Activated CD4-positive, alpha-beta T cell treated with anti-CD3 and anti-CD28 coated beads for 1 hour (primary cell): ENCODE measurements around the gene KLRF1.

ENCODE experiments used
- DNase-seq: peaks from one replicate; pipeline ENCODE4 v3.0.0-alpha.2; 2020

The KLRF1 gene

DNA sequence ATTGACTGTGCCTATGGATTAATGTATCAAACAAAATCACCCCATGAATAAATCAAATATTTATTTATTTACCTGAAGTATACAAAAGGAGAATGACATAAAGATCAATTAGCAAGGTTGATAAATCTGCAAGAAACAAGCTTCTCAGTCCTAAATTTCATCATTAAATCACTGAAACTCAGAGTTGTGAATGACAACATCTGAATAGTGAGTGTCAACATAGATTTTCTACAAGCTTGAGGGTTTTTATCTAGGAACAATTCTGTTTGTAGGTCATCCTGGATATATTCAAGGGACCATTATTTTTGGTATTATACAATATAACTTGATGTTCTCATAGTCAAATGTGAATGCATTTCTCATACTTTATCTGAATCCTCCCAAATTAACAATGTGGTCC, 17.4 kb upstream of the KLRF1 start:
- no peak for DNase-seq

DNA sequence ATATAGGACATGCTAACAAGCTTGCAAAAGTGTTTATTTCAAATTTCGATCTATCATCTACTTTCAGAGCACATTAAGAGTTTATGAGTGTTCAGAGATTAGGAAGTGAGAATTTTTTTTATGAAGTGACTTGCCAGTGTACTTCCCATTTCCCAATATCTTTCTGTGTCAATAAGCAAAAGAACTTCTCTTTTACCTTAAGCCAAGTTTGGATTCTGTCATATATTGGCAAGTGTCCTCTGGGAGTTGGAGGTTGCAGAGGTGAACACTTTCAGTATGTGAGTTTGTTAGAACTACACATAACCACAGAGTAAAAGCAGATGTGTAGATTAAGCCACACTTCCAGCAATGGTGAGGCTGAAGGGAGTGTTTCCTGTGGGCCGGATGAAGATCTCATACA, 16.6 kb upstream of the KLRF1 start:
- DNase-seq, result no peak

DNA sequence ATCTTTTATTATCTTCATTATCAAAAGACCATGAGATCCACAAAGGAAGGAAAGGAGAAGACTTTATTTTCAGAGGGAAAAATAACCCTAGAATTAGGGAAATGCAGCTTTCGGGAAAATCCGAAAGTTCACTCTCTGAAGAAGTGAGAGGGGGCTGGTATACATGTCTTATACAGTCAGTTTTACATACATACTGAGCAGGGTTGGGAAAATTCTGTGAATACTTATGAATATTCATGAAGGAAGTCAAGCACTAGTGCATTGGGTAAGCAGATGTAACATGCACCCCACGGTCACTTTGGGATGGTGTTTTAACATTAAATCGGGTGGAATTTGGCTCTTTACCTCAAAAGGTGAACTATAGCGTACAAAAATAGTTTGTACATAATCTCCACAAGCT, 15.7 kb upstream of the KLRF1 start:
- no peak for DNase-seq

GRCh38 chr12:9813821-9814798, 13.2 kb upstream of the KLRF1 start:
- peak; percentile 89 for DNase-seq

DNA sequence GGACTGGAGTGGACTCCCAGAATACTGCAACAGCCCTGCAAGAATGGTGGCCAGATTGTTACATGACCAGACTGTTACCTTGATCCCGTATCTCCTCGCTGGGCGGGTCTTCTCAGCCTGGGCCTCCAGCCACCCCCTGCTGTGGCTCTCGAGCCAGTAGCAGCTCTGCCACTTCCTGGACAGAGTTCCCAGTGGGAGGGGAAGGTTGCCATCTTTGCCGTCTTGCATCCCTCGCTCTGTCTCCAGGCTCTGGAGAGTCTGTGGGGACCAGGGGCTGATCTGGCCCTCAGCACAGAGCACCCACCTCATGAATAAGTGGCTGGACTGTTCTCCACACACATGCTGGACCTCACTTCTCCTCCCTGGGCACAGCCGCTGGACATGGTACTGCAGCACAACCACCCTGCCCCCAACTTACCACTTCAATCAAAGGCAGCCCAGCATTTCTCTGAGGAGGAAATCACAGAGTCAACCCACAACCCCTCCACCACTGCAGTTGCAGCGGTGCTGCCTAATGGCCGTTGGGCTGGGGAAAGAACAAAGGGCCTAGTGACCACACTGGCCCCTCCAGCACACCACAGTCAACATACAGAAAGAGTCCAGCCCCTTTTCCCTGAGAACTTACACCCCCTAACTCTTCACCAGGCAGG, 6.9 kb upstream of the KLRF1 start:
- DNase-seq, result no peak

DNA sequence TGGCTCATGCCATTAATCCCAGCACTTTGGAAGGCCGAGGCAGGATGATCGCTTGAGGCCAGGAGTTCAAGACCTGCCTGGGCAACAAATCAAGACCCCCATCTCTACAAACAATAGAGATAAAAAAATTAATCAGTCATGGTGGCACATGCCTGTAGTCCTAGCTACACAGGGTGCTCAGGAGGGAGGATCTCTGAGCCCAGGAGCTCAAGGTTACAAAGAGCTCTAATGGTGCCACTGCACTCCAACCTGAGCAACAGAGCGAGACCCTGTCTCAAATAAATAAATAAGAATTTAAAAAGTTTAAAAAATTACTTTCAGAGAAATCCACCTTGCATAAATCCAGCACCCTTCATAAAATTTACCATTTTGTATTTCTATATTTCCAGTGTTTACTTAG, 2.2 kb downstream of the KLRF1 start:
- no peak for DNase-seq

DNA sequence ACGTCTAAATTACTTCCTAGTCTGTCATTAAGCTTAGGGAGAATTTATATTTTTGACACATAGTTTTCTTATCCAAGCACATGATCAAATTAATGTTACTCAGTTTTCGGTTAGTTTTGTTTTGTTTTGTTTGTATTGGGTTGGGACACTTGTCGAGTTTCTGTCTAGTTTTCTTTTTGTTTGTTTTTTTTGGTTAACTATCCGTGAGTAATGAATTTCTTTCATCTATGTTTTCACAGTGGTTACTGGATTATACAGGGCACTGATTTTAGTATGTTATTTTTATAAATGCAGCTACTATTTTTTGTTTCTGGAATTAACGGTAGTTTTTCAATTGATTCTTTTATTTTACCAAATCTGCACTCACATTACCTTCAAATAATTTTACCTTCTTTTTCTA, 2.7 kb downstream of the KLRF1 start:
- no peak for DNase-seq

GRCh38 chr12:9831720-9832119, 4.4 kb downstream of the KLRF1 start:
- no peak for DNase-seq

GRCh38 chr12:9843407-9843806, 16.1 kb downstream of the KLRF1 start:
- DNase-seq, result no peak

GRCh38 chr12:9848899-9849298, 21.6 kb downstream of the KLRF1 start:
- no peak for DNase-seq

DNA sequence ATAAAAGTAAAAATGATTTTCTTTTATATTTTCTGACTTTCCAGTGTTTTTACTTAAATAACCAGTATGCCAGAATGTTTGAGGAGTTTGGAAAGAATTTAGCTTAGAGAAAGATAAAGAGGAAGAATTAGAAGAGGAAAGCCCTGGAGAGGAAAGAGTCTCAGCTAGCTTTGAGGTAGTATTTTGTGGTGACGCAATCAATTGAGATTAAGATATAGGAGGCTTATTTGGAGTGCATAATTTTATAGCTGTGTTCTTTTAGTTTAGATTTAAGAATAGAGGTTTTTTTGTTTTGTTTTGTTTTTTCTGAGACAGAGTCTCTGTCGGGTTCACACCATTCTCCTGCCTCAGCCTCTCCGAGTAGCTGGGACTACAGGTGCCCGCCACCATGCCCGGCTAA, 23.8 kb downstream of the KLRF1 start:
- DNase-seq, result no peak

- DNase-seq, result no peak
Measured at GRCh38 chr12:9851927-9852326, 24.6 kb downstream of the KLRF1 start.

GRCh38 chr12:9856151-9856550, 28.9 kb downstream of the KLRF1 start:
- no peak for DNase-seq

GRCh38 chr12:9856894-9857293, 29.6 kb downstream of the KLRF1 start:
- no peak for DNase-seq

DNA sequence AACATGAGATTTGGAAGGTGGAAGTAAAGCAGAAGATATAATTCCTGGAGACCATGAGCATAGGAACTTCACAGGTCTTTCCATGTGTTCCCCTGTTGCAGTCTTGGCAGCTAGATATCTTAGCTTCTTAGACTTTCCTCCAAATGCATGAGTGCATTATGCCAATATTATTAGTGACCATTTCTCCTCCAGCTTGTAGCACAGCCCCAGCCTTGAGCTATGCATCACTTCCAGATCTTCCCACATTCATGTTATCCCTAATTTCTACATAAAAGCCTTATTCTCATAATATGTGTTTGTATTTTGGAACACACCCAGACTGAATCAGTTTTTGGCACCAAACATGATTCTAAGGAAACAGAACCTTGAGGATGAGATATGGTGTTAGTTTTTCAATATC, 30.9 kb downstream of the KLRF1 start:
- DNase-seq, result no peak

DNA sequence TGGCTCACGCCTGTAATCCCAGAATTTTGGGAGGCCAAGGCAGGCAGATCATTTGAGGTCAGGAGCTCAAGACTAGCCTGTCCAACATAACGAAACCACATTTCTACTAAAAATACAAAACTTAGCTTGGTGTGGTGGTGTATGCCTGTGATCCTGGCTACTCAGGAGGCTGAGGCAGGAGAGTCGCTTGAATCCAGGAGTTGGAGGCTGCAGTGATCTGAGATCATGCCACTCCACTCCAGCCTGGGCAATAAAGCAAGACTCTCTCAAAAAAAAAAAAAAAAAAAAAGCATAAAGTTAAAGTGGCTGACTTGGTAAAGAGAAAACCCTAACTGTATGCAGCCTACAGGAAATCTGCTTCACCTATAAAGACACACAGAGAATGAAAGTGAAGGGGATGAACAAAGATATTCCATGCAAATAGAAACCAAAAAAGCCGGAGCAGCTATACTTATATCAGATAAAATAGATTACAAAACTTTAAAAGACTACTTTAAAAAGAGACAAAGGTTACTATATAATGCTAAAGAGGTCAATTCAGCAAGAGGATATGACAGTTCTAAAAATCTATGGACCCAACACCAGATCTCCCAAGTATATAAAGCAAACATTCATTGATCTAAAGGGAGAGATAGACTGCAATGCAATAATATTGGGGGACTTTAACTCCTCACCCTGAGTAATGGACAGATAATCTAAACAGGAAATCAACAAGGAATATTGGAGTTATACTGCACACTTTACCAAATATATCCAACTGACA, 37.8 kb downstream of the KLRF1 start:
- no peak for DNase-seq

DNA sequence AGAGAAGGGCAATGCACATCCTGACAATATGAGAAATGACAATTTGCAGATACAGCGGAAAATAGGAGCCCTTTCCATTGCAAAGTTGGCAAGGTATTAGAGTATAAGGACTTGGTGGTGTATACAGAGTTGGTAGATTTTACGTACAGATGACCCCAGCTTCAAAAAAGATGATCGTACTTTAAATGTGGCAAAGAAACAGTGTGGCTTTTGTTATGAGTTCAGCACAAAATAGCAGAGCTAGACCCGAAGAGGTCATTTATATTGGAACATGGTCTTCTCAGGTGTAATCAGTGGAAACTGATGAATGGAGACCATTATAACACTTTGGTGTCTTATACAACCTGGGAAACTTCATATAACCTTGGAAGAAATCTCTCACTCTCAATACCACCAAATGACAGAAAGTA, 39.6 kb downstream of the KLRF1 start:
- no peak for DNase-seq

DNA sequence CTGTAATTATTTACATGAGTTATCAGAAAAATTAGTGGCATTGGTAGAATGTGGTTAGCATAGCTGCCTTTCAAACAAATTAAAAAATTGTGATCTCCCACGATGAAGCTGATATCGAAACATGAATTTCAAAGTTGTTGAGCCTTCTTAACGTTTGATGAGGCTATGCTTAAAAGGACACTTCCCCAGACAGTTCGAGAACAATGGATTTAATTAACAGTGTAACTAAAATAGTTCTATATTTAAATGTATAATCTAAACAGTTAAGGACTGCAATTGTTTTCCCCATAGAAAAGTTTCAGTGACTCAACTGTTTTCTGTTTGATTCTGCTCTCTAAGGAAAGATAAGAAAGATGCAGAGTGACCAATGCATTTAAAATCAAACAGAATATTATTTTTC, 40.2 kb downstream of the KLRF1 start:
- no peak for DNase-seq

DNA sequence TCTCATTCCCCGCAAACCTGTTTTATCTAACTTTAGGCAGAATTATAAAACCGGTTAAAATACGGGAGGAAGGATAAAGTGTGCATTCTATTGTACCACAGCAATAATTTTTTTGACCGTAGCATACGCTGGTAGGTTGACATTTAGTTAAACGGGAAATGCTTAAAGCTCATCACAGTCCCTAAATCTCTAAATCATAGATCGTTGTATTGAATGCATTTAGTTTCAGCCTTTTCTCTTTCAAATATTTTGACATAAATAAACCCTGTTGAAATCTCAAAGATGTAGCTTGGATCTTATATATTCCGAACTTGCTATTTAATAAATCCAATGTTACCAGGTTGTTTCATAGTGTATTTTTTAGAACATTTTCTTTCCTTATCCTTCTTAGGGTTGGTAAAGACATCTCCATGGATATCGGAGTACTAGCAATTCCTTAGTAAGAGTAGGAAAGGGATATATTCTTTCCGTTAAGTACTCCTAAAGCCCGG, 41.1 kb downstream of the KLRF1 start:
- DNase-seq, result no peak

DNA sequence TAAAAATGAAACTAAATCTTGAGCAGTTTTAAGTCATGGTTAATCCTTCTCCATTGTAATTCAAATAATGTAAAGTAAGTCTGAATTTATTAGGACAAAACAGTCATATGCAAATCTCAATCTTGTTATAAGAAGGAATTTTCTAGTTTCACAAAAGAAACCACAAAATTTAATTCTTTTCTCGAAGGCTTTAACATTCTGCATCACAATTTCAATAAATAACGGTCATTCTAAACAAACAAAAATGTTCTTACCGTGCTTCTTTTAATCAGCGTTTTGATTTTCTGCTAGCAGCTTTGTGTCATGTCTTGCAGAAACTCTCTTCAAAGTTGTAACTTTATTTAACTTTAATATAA, 41.6 kb downstream of the KLRF1 start:
- DNase-seq, result no peak

DNA sequence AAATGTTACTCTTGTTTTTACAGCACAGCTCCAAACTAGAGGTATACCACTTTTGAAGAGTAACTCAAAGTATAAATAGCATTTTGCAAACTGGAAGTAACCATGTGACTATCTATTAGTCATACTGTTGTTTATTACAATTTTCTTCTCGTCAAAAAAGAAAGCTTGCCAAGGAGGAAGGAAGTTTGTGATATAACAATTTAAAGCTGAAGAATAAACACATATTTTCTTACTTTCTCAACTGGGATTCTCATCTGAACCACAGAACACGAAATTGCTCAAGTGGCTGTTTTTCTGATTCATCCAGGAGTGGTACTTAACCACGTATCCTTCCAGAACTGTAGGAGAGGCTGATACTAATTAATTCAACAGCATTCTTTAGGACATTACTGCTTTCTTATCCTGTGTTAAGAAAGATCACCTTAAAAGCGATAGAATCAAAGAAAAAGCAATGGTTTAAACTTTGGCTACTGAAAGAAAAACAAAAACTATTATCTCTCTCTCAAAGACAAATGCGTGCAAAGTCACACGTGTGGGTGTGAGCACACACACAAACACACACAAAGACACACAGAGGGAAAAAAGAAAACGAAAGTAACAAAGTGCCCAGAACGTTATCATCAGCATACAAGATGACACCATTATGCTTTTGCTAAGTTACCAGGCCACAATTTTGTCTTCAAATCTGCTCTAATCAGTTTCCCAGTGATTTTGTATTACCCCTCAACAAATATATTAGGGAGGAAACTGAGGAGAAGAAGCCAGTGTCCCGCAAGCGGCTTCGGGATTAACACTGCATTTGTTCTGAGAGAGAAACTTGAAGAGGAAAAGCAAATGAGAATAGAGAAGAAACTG, 42.3 kb downstream of the KLRF1 start, which contains the start of gene CLEC2B:
Gene CLEC2B, minus strand, starts transcription at position 48 of the 855 bp plus-strand sequence.
- DNase-seq, result no peak

GRCh38 chr12:9870286-9870866, 43.1 kb downstream of the KLRF1 start:
- DNase-seq, result no peak
